Colonic mucosa (tissue), 4 donors: Measurements from ENCODE around the gene ZNF813. TPM values are rescaled to one million over a fixed set of nuclear protein-coding genes. Genes with fewer than 3 reads are reported as not detected.
A peak's percentile ranks its signal among the peaks of the same experiment; 100 is the strongest.

Experiments
- DNase-seq: peaks from one replicate; pipeline ENCODE4 v3.0.0-alpha.2; 2020
- H3K27ac ChIP-seq: fragments of 200-600 bp; one replicate; pipeline ENCODE4 v1.8.0; 2021
- H3K27me3 ChIP-seq: fragments of 200-600 bp; one replicate; pipeline ENCODE4 v1.8.0; 2021
- H3K36me3 ChIP-seq: fragments of 200-600 bp; one replicate; pipeline ENCODE4 v1.8.0; 2021
- H3K4me1 ChIP-seq: fragments of 200-600 bp; one replicate; pipeline ENCODE4 v1.8.0; 2021; ENCODE audit warnings: mild to moderate bottlenecking
- H3K4me3 ChIP-seq: fragments of 200-600 bp; one replicate; pipeline ENCODE4 v1.8.0; 2021
- H3K9ac ChIP-seq, 2 donors: one replicate each; pipeline ENCODE4 v1.7.0; 2013; ENCODE audit warnings: control low read depth in 2 of 2, low read depth in 2 of 2, low read length in 2 of 2
- H3K9me3 ChIP-seq: fragments of 200-600 bp; one replicate; pipeline ENCODE4 v1.8.0; 2021
- intact Hi-C: fragments of 100-400 bp; cut with DNase I; formaldehyde crosslinking; loops from one replicate; pipeline ENCODE4 v1.14.1; 2022
- total RNA-seq, 2 donors: library from RNA; stranded (reverse); fragmentation: NEBNext Ultra II Directional in 1 of 2; extraction: Animal tissue kit (Norgen Biotek cat#: 25700) in 1 of 2; gene quantifications; one replicate each; pipeline ENCODE4 v1.2.1, GENCODE V29; 2021
- TF ChIP-seq, protein P1 (sequence below): fragments of 200-600 bp; IDR thresholded peaks from one replicate; pipeline ENCODE4 v1.8.0; 2022; ENCODE audit warnings: antibody characterized with exemption, mild to moderate bottlenecking
- donor health status: healthy.
- donor health status: DM: no; HTN: no; CAD: no.
- donor health status: DM: no; HTN: no; CAD: no.

The ZNF813 gene
- total RNA-seq, 2 donors from 2014 or later, result 3.6 to 4.9 TPM

DNA sequence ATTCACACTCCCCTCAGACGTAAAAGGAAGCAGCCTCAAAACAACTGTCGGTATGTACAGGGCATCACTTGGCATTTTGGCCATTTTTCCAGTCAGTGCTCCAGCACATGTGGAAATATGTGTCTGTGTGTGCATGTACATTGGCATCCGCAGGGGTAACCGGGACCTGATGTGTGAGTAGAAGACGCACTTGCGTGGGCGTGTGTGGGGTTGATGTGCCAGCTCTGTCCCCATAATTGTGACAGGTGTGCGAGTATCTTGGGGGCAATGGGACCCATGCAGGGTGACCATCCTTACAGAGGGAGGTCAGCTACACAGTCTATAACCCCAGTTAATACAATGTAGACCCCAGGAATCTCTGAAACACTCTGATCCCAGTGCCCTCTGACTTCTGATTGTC, 63.1 kb downstream of the ZNF813 start:
- no peak for DNase-seq
- intact Hi-C loops, result no loop called here
- no peak overlapping the region for H3K9ac ChIP-seq
- no peaks in the 10 kb centered on the region for H3K4me1 ChIP-seq
- H3K9me3 ChIP-seq, result peaks cover 4% of the 10 kb centered on the region
- no peaks in the 10 kb centered on the region for H3K36me3 ChIP-seq
- TF ChIP-seq, protein P1, sequence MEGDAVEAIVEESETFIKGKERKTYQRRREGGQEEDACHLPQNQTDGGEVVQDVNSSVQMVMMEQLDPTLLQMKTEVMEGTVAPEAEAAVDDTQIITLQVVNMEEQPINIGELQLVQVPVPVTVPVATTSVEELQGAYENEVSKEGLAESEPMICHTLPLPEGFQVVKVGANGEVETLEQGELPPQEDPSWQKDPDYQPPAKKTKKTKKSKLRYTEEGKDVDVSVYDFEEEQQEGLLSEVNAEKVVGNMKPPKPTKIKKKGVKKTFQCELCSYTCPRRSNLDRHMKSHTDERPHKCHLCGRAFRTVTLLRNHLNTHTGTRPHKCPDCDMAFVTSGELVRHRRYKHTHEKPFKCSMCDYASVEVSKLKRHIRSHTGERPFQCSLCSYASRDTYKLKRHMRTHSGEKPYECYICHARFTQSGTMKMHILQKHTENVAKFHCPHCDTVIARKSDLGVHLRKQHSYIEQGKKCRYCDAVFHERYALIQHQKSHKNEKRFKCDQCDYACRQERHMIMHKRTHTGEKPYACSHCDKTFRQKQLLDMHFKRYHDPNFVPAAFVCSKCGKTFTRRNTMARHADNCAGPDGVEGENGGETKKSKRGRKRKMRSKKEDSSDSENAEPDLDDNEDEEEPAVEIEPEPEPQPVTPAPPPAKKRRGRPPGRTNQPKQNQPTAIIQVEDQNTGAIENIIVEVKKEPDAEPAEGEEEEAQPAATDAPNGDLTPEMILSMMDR, result no peak
- H3K27me3 ChIP-seq, result no peaks in the 10 kb centered on the region
- no peak overlapping the region for H3K4me3 ChIP-seq
- H3K27ac ChIP-seq, result no peak overlapping the region

DNA sequence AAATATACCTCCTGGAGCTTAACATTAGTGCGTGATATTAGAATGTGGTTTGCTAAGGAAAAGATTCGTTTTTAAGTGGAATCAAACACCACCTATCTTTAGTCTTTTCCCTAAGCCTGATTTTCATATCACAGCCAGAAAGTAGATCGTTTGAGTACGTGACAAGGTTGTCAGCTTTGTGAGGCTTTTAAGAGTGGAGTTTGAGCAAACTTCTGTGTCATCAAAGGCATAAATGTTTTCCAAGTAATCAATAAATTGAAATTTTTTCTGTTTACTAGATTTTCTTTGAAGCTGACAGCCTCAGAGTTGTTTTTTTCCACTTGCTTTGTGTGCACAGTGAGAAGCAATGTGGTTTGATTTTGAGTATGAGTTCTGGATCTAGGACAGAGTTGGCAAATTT, 63.9 kb downstream of the ZNF813 start:
- Histone ChIP-seq H3K36me3 (no peaks in the 10 kb centered on the region), H3K9me3 (no peaks in the 10 kb centered on the region), H3K27ac (no peak overlapping the region), H3K4me3 (no peak overlapping the region), H3K9ac (no peak overlapping the region), H3K4me1 (no peaks in the 10 kb centered on the region), H3K27me3 (no peaks in the 10 kb centered on the region)
- TF ChIP-seq, protein P1, result no peak
- intact Hi-C loops, result no loop called here
- DNase-seq, result no peak

DNA sequence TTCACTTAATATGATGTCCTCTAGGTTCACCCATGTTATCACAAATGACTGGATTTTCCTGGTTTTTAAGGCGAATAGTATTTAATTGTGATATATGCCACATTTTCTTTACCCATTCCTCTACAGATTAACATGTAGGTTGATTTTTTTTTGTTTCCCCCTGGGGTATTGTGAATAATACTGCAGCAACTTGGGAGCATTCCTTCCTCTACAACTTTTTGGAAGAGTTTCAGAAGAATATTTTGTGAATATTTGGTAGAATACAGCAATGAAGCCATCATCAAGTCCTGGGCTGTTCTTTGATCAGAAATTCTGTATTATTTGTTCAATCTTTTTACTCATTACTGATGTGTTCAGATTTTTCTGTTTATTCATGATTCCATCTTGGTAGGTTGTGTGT, 64.8 kb downstream of the ZNF813 start:
- Histone ChIP-seq H3K9ac (no peak overlapping the region), H3K9me3 (no peaks in the 10 kb centered on the region), H3K36me3 (no peaks in the 10 kb centered on the region), H3K27me3 (no peaks in the 10 kb centered on the region), H3K4me1 (no peaks in the 10 kb centered on the region), H3K27ac (no peak overlapping the region), H3K4me3 (no peak overlapping the region)
- no peak for DNase-seq
- intact Hi-C loops, result no loop called here
- TF ChIP-seq, protein P1, result no peak

DNA sequence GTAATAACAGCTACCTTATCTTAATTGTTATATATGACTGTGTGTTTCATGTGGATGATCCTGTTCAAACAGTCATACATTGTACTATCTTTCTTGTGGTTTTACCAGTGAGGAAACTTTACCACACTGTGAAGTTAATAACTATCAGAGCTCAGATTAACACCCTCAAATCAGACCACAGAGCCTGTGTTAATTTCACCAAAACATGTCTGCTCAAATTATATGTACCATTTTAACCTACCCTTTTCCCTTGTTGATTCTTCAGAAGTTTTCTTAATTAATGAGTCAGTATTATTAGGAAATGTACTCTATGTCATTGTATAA, 68.7 kb downstream of the ZNF813 start:
- intact Hi-C loops, result no loop called here
- TF ChIP-seq, protein P1, result no peak
- H3K4me3 ChIP-seq, result no peak overlapping the region
- H3K36me3 ChIP-seq, result no peaks in the 10 kb centered on the region
- no peaks in the 10 kb centered on the region for H3K9me3 ChIP-seq
- no peak overlapping the region for H3K9ac ChIP-seq
- H3K27ac ChIP-seq, result no peak overlapping the region
- no peaks in the 10 kb centered on the region for H3K4me1 ChIP-seq
- H3K27me3 ChIP-seq, result no peaks in the 10 kb centered on the region
- DNase-seq, result no peak

DNA sequence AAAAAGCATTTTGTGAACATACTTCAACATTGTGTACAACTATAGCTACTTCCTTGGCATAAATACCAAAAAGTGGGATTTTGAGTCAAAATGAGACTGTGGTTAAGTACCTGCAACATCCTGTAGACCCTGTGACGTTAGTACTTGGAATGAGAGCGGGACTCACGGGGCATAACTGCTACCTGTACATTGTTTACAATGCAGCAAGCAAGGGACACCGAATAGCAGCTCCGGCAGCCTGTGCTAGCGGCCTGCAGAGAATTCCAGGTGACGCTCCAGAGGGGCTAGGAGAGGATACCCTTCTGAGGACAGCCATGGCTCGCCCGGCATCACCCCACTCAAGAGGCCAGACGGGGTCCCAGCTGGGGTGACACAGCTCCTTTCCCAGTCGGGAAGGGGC, 69.6 kb downstream of the ZNF813 start:
- TF ChIP-seq, protein P1, result no peak
- DNase-seq, result no peak
- no peaks in the 10 kb centered on the region for H3K4me1 ChIP-seq
- intact Hi-C loops, result no loop called here
- H3K36me3 ChIP-seq, result no peaks in the 10 kb centered on the region
- peak overlapping the region in 1 of 2 donors; percentile 84 for H3K9ac ChIP-seq
- H3K27ac ChIP-seq, result peak overlapping the region; percentile 52
- H3K4me3 ChIP-seq, result peak overlapping the region; percentile 65
- no peaks in the 10 kb centered on the region for H3K27me3 ChIP-seq
- H3K9me3 ChIP-seq, result no peaks in the 10 kb centered on the region
